Measurements from ENCODE around the gene PRKN.

PRKN gene

GRCh38 chr6:162526960-162527359 is 200.6 kb downstream of the PRKN start:
- DNase-seq, result no peak

- no peak for DNase-seq
Measured at GRCh38 chr6:162525181-162525580, 202.4 kb downstream of the PRKN start.

DNA sequence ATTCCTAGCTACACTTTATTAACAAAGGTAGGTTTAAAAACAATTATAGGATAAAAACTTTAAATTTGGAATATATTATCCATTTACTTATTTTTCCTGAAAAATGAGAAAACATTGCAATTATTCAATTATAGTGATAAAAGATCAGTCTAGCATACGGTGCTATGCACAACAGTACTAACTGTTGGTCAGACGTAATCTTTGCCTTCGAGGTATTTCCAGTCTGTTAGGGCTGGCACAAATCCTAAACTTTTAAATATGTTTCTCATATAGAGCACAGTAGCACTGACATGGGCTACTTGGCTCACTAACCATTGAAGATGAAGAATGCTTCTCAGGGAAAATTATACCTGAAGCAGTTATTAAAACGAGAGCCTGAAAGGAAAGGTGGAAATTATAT is 214.8 kb downstream of the PRKN start:
- DNase-seq, result no peak

DNA sequence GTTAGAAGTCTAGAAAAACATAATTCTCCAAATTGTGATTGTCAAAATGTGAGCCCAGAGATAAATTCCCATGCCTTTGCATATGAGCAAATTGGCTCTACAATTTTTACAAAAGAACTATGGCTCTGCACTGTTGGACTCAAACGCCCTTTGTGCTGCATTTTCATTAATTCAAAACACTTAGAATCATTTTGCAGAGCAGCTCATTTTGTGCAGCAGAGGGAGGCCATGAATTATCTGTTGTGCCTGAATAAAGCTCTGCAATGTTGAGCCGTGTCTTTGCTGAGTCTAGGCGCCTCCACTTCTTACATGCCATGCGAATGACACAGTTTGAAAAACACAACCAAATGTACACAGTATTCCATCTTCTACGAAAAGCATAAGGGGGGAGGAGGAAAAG is 230.2 kb downstream of the PRKN start:
- DNase-seq, result no peak

DNA sequence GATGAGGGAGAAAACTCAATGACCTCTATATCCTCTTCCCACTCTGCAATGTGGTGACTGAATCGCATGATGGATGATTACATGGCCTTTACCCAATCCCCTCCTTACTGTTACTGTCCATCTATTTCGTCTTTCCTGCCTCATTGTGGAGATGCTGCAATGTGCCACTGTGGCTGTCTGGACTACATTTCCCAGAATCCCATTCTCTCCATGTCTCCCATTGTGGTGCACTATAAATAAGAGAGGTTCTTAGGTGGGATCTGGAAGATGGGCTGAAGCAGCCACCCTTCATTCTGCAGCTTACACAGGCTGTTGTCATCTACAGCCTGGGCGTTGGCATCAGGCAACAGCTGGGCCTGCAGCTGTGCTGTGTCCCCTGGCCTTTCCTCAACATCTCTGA is 233.6 kb downstream of the PRKN start:
- no peak for DNase-seq

DNA sequence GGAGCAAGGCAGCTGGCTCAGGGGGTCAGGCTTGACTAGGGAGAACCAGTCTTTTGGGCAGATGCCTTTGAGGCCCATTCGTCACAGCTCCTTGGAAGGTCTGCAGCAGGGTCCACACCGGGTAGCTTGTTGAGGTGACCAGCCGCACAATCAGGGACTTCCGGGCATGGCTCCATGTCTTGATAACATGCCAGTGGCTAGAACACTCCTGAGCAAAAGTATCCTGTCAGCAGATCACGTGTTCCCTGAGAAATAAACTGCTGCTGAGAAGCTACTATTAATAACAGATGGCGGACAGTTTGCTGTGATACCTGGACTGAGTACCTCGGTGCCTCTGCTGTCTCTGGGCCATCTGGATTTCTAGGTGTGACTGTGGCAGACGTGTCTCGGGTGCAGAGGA is 235.9 kb downstream of the PRKN start:
- DNase-seq, result no peak

GRCh38 chr6:162489101-162489976 is 238.2 kb downstream of the PRKN start:
- DNase-seq, result no peak

DNA sequence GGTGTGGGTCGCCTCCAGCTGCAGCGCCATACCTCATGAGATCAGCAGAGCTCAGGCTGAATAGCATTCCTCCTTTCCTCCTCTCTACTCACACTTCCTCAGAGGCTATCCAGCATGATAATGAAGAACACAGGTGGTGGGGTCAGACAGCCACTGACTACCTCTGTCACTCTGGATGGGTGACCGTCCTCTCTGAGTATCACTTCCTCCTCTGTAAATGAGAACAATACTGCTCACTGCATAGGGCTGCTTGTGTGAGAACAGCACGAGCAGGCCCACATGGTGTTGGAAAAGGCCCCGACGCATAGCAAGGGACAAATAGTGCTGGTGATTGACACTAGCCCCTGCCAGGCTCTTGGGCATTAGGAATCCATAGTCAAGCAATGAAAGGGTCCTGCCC is 239.1 kb downstream of the PRKN start:
- DNase-seq, result no peak

DNA sequence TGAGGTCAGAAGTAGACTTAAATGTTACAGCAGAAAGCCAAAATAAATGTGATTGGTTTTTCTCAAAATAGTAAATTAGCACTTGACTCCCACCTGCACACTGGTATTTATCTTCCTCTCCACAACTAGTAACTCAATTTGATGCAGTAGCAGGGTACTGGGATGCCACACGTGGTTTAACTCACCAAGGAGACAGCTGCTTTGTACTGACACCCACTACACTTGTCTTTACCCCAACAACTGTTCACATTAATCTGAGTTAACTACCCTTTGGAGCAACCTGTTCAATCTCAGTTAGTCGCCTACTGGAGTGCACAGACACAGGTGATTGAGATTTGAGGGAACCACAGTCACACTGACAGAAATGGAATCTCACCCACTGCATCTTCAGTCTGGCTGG is 242.1 kb downstream of the PRKN start:
- DNase-seq, result no peak

- no peak for DNase-seq
Measured at GRCh38 chr6:162481938-162482337, 245.6 kb downstream of the PRKN start.

- DNase-seq, result no peak
Measured at GRCh38 chr6:162481320-162481719, 246.2 kb downstream of the PRKN start.

GRCh38 chr6:162478192-162478671 is 249.3 kb downstream of the PRKN start:
- no peak for DNase-seq

DNA sequence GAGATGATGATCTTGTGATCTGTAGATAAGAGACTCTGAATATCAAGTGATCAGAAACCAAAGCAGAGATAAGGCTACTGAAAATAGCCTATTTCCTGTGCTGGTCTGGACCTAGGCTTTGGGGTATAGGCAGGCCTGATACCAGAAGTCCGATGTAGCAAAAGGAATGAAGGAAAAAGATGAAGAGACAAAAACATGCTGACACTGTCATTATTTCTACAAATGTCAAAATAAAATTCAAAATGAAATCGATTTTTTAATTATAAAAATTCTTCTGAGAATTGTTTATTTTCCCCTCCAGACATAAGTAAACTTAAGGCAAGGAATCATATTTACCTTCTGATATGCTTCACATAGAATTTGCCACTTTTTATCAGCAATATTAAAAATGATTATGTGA is 252.8 kb downstream of the PRKN start:
- DNase-seq, result no peak

- DNase-seq, result no peak
Measured at GRCh38 chr6:162471842-162472241, 255.7 kb downstream of the PRKN start.

DNA sequence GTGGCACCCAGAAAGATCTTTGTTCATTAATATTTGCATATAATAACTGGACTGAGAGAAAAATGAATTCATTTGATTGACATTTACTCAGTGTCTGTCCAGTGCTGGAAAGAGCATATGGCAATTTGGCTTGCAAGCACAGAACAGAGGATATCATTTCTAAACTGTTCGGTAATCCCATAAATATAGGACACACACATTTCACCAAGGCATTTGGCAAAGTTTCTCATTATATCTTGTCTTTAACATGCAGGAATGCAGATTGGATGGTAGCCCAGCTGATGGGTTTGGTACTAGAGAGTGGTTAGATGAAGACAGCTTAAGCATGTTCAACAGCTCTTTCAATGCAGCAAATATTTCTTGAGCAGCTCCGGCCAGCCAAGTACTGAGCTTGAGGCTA is 259.2 kb downstream of the PRKN start:
- DNase-seq, result no peak

- DNase-seq, result no peak
Measured at GRCh38 chr6:162467679-162468078, 259.9 kb downstream of the PRKN start.

DNA sequence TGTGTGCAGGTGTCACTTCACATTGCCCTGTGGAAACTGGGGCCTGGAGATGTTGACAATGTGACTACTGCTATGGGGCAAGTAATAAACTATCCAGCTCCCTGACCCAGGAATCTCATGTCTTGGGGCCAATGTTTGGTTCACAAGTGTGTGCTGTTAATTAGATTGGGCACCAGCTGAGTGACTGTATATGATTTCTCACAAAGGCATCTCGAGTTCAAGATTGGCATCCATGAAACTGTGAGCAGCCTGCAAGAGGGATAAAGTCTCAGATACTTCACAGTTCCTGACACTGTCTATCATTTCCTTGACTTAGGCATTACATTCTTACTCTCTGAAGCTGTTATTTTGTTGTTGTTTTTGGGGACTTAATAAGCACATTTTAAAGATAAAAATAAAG is 264.0 kb downstream of the PRKN start:
- no peak for DNase-seq

GRCh38 chr6:162459985-162460384 is 267.6 kb downstream of the PRKN start:
- DNase-seq, result no peak

GRCh38 chr6:162450358-162450757 is 277.2 kb downstream of the PRKN start:
- DNase-seq, result no peak

DNA sequence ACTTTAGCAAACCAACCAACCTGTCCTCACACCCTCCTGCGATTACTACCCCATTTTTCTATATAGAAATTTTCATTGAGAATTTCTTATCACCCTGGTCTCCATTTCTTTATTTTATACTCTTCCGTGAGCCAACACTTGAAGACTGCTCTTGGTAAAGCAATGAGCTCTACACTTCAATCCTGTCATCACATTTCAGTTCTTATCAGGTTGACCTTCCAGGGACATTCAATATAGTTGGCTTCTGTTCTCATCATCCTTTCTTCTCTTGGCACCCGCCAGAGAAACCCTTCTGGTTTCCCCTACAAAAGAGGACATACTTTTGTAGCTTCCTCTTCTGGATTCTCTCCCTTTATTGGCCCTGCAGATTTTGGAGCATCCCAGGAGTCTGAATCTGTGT is 279.3 kb downstream of the PRKN start:
- DNase-seq, result no peak

GRCh38 chr6:162443101-162443500 is 284.5 kb downstream of the PRKN start:
- no peak for DNase-seq

DNA sequence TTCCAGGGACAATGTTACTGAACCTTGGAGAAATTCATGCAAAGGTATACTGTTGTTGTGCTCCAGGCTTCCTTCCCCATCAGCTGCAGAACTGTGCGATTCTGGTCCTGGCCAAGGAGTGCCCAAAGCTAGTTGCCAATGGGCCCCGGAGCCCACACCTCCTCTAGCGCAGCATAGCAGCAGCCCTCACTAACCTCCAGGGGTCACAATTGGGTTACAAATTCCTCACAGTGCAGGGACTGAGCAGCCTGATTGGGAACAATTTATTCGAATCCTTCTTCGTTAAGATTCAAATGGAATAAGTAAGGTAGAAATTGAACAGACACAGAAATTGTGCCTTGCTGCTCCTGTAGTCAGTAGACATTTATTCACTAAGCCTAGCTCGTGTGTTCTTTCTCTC is 284.9 kb downstream of the PRKN start:
- no peak for DNase-seq

DNA sequence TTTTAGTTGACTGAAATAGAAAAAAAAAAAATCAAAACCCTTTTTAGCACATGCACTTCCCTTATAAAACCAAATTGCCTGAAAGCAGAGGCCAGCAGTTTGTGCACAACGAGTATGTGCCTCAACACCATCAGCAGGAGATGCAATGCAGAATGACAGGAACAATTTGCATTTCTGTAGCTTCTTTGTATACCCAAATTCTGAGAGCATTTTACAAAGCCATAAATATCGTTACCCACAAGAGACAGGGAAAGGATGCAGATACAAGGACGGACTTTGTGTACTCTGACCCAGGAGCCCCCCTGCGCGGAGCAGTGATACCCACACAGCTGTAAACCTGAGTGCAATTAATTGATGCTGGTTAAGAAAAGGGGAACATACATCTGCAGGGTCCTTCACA is 285.6 kb downstream of the PRKN start:
- DNase-seq, result no peak

- no peak for DNase-seq
Measured at GRCh38 chr6:162438980-162439379, 288.6 kb downstream of the PRKN start.

DNA sequence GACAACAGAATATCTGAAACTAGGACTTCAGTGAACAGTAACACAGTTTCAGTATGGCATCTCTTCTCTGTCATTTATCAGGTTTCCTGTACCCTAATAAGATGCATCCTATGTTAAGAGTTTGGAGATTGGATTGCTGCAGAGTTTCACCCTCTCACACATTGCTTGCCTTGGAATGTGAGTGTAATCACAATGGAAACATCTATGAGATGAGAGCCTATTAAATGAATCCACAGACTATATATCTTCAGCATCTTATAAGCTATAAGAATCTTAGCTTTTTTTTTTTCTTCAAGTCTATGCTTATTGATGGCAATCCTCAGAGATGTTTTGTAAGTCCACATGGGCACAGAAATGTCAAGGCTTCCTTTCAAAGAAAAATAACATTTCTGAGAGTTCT is 292.5 kb downstream of the PRKN start:
- DNase-seq, result no peak
